ENCODE measurements around the gene SZRD1.
"Not testable (repeated sequence)": the region's sequence is repeated elsewhere in the genome, so short reads cannot be mapped to it uniquely, and the experiment has no call there.

Gene SZRD1

GRCh38 chr1:16366722-16367257 lies at the start of gene SZRD1:
Gene SZRD1, plus strand, starts transcription at chr1:16367242. Its CDS starts 16 bp downstream, at chr1:16367258.
- DNase-seq = peak; percentile 95

DNA sequence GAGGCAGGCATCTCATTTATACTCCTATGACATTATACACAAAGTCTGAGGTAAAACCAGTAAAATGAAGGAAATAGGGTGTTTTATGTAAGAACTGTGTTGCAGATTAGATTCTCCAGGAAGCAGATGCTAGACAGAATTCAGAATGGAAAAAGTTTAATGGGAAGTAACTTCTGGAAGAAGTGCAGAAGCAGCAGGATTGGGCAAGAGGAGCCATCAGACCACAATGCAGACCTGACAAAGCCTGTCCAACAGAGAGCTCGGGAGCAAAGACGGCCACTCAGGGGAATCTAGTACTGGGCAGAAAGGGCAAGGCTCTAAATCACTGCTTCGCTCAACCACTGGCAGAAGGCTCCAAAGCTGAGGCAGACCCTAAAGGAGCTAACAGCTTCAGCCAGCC lies 48.5 kb upstream of the SZRD1 start:
- no peak for DNase-seq

GRCh38 chr1:16321176-16321867 lies 45.7 kb upstream of the SZRD1 start:
- no peak for DNase-seq

DNA sequence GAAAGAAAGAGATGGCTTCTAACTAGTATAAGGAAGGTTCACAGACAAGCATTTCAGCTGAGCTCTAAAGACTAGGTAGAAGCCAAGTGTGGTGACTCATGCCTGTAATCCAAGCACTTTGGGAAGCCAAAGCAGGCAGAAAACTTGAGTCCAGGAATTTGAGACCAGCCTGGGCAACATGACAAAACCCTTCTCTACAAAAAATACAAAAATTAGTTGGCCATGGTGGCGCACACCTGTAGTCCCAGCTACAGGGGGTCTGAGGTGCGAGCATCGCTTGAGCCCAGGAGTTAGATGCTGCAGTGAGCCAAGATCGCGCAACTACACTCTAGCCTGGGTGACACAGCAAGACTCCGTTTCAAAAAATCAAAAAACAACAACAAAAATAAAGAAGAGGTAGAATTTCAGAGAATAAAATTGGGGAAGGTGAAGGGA lies 42.6 kb upstream of the SZRD1 start:
- no peak for DNase-seq

- DNase-seq = no peak
Observed at GRCh38 chr1:16326833-16327404, 40.1 kb upstream of the SZRD1 start.

DNA sequence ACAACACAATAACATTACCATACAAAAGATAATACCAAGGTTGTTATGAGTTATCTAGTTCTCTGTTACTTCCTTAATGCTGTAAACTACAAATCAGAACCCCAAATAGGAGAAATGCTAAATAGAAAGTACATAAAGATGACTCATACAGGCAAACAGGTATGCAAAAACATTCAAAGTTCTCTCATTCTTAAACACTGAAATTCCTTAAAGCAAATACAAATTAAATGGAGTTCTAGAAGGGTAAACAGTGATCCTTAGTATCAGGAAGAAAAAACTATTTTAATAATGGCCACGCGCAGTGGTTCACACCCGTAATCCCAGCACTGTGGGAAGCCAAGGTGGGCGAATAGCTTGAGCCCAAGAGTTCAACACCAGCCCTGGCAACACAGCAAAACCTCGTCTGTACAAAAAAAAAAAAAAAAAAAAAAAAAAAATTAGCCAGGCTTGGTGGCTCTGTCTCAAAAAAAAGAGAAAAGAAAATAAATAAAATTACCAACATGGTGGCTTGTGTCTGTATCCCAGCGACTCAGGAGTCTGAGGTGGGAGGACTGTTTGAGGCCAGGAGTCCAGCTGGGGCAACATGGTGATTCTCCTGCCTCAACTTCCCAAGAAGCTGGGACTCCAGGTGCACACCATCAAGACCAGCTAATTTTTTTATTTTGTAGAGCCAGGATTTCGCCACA lies 32.2 kb upstream of the SZRD1 start:
- DNase-seq = no peak

DNA sequence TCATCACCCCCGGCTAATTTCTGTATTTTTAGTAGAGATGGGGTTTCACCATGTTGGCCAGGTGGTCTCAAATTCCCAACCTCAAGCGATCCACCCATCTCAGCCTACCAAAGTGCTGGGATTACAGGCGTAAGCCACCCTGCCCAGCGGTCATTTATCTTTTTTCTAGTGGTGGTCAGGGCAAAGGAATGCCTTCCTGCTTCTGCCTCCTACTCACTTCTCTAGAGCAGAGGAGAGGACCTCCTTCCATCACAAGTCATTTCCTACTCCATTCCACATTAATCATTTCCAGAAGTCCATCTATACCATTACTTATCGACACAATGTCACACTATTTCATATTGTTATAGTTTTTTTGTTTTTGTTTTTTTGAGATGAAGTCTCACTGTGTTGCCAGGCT lies 28.1 kb upstream of the SZRD1 start:
- DNase-seq = no peak

DNA sequence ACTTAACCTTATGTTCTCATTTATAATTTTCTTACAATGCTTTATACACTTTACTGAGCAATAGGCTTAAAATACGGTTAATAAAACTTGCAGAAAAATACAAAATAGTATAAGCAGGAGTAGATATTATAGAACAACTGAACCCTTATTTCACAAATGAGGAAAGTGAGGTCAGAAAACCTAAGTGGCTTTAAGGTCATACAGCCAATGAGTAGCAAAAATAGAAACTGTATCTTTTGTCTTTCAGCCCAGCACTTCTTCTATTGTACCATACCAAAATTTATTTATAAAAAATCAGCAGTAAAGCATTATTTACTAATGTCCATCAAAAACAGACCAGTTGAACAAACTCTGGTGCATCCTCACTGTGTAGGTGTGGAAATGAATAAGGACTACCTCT lies 26.4 kb upstream of the SZRD1 start:
- no peak for DNase-seq

DNA sequence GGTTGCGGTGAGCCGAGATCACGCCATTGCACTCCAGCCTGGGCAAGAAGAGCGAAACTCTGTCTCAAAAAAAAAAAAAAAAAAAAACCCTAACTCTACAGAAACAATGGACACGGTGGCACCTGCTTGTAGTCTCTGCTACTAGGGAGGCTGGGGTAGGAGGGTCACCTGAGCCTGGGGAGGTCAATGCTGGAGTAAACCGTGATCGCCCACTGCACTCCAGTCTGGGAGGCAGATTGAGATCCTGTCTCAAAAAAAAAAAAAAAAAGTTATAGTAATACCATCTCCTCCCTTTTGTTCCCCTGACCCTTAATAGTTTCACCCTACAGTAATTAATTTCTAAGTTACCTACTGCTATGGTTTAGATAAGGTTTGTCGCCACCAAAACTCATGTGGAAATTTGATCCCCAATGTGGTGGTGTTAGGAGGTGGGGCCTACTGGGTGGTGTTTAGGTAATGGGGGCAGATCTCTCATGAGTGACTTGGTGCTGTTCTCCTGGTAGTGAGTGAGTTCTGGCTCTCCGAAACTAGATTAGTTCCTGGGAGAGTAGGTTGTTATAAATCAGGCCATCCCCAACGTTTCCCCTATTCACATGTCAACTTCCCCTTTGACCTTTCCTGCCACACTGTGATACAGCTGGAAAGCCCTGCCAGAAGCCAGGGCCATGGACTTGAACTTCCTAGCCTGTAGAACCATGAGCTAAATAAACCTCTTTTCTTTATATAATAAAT lies 24.5 kb upstream of the SZRD1 start:
- DNase-seq = no peak

- not testable (repeated sequence) for DNase-seq
Observed at GRCh38 chr1:16343276-16343675, 23.8 kb upstream of the SZRD1 start.

GRCh38 chr1:16348414-16349182 lies 18.4 kb upstream of the SZRD1 start:
- no peak for DNase-seq

DNA sequence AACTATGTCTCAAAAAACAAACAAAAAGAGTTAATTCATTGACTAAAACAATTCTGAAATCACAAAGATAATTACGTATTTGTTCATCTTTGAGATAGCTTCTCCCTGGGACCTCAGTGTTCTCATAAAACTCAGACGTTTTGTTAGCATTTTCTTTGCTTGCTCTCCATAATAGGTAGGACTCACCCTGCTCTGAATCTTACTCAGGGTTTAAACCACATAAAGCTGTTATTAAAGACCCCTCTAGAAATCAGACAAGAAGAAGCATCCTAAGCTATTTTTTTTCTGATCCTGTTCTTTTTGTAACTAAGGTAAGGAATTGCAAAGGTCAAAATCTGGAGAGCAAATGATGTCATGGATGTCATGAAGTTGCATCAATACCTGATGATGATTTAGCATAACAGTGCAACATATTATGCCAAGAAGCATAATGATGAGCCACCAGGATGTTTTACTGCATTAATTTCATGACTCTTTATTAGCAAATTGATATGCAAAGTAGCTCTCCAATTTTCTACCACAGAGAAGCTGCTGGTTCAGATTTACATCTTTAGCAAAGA lies 17.1 kb upstream of the SZRD1 start:
- DNase-seq = no peak

DNA sequence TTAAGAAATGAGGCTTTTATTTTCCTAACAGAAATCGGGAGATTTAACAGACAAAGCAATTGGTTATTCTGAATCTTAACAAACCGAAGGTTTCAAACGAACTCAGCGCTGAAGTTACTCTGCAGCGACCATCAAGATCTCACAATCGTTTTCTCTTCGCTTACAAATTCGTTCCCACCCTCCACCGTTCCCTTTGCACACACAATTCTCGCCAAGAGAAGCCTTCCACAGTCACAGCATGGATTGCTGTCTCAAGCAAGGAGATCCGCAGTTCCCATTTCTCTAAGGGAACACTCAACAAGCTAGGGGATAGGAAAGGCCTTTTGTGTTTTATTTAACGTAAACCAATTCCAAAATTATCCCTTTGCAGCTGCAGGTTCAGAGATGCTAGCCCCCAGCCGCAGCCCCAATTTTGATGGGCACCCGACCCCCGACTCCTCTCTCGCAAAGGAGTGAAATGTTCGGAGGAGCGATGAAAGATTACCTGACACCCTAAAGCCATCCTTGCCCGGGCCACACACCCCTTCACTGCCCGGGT lies 15.5 kb upstream of the SZRD1 start:
- no peak for DNase-seq

DNA sequence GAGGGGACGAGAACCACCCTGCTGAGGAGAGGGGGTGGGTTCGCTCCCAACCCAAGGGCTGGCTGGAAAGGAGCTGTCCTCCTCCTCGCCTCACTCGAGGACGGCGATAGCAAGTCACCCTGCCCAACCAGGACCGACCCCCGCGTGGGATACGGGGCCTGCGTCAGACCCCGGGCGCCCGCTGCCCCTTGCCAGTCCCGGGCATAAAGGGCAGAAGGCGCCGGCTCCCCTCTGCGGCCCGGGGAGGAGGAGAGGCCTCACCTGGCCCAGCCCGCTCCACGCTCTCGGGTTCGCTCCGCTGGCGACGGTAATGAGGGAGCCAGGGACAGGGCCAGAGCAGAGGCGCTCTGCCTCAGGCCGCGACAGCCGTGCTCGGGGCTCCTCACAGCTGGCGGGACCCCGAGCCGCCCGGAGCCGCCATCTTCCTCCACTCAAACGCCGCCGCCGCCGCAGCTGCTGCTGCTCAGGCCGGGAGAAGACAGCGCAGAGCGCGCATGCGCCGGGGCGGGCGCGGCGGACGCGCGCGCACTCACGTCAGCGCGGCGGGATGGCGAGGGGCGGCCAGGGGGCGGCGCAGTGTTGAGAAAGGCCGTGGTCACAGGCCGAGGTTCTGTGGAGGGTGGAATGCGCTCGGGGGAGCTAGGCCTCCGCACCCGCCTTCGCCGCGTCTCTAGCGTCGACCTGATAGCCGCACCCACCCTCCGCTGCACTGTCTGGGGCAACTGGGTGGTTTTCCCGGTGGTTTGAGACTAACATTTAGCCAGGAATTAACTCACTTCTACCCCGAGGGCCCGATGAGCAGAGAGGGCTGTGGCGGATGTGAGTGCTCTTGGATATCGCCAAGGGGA lies 14.8 kb upstream of the SZRD1 start, which contains the start of gene FBXO42:
TSS of gene FBXO42 (minus strand) at position 487 of the 848 bp plus-strand sequence. CDS start 37,062 bp downstream, outside the sequence.
- DNase-seq = peak; percentile 80

DNA sequence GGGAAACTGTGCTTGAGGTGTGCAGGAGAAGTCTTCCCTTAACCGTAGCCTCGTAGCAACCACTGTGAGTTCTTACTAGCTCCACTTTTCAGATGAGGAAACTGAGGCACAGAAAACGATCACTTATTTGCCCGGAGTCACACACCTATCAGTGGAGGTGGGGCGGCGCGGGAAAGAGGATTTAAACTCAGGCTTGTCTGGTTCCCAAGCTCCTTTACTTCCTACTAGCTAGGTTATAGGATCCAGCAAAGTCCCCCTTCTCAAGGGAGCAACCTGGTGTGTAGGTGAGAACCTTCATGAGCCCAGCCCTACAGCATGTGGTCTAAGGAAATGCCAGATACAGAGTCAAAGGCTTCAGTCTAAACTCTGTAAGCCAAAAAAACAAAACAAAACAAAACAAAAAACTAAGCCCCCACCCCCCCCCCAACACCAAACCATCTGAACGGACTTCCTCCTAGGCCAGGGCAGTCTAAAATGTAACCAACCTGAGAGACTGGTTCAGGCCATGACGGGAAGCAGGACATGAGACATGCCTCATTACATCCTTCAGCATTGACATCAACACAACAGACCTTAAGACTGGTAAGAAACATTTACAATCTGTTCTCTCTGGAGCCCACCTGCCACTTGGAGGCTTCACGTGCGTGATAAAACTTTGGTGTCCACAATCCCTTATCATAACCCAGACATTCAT lies 14.1 kb upstream of the SZRD1 start:
- no peak for DNase-seq

DNA sequence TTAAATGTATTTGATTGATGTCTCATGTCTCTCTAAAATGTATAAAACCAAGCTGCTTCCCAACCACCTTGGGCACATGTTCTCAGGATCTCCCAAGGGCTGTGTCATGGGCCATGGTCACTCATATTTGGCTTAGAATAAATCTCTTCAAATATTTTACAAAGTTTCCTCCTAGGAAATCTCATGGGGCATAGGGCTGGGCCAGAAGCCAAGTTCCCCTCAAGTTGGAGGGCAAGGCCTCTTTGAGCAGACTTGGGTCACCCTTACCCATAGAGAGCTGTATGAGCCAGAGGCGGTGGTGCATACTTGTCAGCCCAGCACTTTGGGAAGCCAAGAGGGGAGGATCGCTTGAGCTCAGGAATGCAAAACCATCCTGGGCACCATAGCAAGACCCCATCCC lies 12.4 kb upstream of the SZRD1 start:
- no peak for DNase-seq

GRCh38 chr1:16356867-16357266 lies 10.2 kb upstream of the SZRD1 start:
- DNase-seq = no peak

DNA sequence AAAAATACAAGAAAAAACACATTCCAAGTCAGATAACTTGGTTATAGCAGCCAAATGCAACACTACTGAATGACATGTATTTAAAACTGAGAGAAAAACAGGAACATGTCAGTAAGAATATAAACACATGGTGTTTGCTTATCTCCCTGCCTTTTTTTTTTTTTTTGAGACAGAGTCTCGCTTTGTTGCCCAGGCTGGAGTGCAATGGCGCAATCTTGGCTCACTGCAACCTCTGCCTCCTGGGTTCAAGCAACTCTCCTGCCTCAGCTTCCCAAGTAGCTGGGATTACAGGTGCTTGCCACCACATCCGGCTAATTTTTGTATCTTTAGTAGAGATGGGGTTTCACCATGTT lies 1.9 kb upstream of the SZRD1 start:
- DNase-seq = not testable (repeated sequence)

DNA sequence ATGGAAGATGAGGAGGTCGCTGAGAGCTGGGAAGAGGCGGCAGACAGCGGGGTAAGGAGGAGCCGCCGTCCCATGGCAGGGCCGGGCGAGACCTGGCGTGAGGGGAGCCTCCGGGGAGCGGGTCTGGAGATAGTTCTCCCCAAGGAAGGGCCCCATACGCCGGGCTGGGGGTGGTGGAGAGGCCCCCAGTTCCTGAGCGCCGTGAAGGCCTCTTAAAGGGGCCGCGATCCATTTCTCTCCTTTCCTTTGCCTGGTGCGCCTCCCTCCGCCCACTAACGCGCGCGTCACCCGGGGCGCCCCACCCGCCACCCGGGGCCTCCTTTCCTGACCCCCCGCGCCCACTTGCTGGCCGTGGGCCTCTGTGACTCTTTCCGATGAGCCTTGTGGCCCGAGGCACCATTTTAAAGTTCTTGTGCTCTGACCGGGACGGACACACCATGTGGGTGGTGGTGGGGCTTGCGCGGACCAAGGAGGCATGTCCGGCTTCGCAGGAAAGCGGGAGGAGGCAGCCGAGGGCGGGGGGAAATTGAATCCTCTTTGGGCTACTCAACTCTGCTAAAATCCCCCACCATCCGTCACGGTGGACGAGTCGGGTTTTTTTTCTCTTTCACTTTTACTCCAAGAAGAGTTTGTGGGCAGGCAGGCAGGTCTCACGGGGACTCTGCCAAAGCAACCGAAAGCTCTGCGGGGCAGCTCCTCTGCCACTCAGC lies 371 bp downstream of the SZRD1 start:
- DNase-seq = peak; percentile 63
